ENCODE results near the gene NUS1.
"Not testable (repeated sequence)": the region's sequence is repeated elsewhere in the genome, so short reads cannot be mapped to it uniquely, and the experiment has no call there.

Gene NUS1

DNA sequence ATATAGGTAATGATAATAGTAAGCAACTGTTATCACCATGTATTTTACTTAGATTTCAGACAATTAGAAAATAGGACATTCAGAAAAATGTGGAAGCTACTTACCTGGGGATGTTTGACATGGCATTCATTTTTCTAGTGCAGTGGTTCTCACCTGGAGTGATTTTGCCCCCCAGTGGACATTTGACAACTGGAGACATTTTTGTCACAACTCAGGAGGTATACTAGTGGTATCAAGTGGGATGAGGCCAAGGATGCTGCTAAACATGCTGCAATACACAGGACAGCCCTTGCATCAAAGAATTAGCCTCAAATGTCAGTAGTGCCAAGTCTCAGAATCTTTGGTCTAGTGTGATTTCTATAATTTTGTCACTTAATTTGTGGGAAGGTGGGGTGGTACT is 36.1 kb downstream of the NUS1 start:
- DNase-seq (ENCODE audit: low read depth), result no peak

DNA sequence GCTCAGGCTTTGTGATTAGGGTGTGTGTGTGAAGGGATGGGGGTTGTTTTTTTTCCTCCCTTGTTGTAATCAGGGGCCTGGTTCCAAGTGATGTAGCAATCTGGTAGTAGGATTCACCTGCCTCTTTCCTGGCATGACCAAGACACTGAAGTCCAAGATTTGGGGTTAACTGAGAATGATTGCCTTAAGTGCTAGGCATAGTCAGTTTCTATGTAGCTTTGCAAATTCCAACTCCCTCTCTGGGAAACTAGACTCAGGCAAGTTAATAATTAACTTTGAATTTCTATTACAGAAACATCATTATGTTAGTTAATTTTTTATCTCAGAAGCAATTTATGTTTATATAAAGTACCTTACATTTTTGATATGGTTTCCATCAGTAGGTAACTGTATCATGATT is 43.6 kb downstream of the NUS1 start:
- no peak for DNase-seq (ENCODE audit: low read depth)

DNA sequence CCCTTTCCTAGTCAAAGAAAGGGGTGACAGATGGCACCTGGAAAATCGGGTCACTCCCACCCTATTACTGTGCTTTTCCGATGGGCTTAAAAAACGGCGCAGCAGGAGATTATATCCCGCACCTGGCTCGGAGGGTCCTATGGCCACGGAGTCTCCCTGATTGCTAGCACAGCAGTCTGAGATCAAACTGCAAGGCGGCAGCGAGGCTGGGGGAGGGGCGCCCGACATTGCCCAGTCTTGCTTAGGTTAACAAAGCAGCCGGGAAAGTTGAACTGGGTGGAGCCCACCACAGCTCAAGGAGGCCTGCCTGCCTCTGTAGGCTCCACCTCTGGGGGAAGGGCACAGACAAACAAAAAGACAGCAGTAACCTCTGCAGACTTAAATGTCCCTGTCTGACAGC is 46.3 kb downstream of the NUS1 start:
- DNase-seq (ENCODE audit: low read depth), result not testable (repeated sequence)

DNA sequence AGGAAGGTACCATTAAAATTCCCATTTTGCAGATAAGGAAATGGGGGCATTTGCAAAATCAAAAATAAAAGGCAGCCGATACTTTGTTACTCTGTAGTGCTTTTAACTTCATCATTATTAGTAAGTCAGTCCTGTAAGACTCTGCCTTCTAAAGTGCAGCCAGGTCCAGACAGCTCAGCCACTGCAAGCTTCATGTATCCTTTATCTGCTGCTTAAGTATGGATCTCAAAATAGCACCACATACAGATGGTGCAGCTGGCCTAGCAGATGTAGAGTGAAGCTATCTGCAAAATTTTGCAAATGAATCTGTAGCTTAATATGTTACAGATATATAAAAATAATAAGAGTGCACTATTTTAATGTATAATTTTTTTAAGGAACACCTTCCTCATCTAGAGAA is 53.4 kb downstream of the NUS1 start:
- DNase-seq (ENCODE audit: low read depth), result no peak

DNA sequence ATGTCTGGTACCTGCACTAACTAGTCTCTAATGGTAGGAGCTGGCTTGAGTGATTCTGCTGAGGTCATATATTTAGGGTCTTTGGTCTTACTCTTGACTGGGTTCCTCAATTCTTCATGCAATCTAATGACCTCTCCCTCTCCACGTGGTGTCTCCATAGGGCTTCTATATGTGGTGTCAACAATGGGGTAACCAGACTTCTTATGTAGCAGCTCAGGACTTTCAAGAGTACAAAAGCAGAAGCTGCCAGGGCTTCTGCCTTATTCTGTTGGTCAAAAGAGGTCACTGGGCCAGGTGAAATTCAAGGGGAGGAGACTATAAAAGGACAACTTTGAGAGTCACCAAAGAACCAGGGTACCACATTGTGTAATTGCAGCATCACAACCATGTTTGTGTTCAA is 54.3 kb downstream of the NUS1 start:
- DNase-seq (ENCODE audit: low read depth), result no peak

DNA sequence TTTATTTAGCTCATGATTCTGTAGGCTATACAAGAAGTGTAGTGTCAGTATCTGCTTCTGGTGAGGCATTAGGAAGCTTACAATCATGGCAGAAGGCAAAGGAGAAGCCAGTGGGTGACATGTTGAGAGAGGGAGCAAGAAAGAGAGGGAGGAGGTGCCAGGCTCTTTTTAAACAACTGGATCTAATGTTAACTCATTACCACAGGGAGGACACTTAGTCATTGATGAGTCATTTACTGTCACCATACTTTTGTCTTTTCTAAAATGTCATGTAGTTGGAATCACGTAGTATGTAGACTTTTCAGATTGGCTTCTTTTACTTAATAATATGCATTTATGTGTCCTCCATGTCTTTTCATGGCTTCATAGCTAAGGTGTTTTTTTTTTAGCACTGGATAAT is 58.1 kb downstream of the NUS1 start:
- DNase-seq (ENCODE audit: low read depth), result no peak

DNA sequence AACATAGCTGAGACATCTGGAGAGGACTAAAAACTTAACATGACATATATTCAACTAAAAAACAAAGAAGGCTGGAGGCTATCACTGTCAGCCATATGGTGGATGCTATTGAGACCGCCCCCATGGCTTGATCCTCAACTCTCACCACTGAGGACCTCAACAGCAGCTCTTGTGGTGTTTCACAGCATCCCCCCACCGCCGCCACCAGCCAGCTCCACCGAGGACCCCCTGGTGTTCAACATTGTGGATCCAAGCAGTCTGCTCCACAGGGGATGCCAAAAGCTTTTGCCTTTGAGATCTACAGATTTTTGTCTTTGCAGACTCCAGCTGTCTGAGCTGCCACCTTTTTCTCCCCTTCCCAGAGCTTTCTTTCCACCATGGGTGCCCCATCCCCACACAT is 64.6 kb downstream of the NUS1 start:
- DNase-seq (ENCODE audit: low read depth), result no peak

DNA sequence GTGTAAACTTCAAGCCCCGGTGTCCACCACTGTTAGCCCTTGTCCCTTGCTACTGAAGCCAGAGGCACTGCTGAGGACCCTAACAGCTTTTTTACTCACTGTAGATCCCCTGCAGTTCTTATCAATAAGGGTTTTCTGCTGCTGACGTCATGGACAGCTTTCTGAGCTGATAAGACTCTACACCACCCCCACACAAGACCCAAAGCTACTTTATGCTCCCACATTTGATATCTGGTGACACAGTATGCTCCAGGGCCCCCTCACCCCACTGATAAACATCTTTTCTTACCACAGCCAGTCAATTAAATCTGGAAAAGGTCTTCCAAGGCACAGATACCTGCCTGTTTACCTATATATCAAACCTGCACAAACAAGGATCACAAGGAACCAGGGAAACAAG is 65.3 kb downstream of the NUS1 start:
- no peak for DNase-seq (ENCODE audit: low read depth)

DNA sequence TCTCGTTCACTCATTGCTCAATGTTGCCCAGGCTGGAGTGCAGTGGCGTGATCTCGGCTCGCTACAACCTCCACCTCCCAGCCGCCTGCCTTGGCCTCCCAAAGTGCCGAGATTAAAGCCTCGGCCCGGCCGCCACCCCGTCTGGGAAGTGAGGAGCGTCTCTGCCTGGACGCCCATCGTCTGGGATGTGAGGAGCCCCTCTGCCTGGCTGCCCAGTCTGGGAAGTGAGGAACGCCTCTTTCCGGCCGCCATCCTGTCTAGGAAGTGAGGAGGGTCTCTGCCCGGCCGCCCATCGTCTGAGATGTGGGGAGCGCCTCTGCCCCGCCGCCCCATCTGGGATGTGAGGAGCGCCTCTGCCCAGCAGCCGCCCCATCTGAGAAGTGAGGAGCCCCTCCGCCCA is 75.4 kb downstream of the NUS1 start:
- not testable (repeated sequence) for DNase-seq (ENCODE audit: low read depth)
